NCI-H2171 treated with DMSO at 0.1 percent for 48 hours (cell line): ENCODE measurements around the gene AGER.
A peak's percentile ranks its signal among the peaks of the same experiment; 100 is the strongest.
"Not testable (repeated sequence)": the region's sequence is repeated elsewhere in the genome, so short reads cannot be mapped to it uniquely, and the experiment has no call there.

Source experiments
- DNase-seq: peaks from one replicate; lab custom pipeline; 2025; lab: John Stamatoyannopoulos, UW

AGER gene

DNA sequence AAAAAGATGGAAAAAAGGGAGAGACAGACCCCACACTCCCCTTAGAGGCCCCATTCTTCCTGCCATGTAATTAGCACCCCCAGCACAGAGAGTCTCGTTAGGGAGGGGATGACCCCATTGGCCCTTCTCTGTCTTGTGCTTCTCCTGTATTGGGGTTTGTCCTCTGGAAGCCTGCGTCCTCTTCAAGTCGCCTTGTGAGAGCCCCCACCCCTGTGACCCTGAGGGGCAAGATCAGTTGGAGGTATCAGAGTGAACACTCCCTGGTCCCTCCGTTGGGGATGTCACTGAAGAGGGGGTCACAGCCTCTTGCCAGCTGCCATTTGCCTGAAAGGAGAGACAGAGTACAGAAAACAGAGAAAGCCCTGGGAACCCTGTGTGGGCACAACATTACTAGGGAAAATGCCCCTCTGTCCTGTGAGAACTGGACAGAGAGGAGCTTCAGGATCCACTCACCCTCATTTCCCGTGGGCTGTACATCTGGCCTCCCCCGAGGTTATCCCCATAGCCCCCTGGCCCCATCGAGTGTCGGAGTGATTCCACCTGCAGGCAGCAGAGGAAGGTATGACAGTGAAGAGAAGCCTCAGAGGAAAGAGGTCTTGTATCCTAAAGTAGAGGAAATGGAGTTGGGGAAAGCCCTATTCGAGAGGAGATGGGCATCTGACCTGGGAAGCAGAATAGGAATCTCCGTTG, 2.2 kb upstream of the AGER start:
- not testable (repeated sequence) for DNase-seq

DNA sequence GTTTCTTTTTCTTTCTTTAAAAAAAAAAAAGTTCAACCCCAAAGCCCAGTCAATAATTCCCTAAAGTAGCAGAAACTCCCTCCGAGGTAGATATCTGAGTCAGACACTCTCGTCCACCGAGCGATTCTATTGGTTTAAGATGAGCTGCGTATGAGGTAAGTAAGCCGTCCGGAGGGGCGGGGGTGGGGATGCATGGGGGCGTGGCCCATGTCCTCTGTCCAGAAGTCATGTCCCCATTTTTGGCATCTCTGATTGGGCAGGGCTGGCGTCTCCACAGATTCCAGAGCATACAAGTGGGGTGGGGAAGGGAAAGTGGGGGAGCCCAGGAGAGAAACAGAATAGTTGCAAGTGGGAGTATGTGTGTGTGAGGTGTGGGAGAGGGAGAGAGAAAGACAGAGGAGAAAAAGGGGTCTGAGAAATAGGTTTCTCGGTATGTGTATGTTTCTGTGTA, 1.7 kb upstream of the AGER start:
- DNase-seq, result not testable (repeated sequence)

DNA sequence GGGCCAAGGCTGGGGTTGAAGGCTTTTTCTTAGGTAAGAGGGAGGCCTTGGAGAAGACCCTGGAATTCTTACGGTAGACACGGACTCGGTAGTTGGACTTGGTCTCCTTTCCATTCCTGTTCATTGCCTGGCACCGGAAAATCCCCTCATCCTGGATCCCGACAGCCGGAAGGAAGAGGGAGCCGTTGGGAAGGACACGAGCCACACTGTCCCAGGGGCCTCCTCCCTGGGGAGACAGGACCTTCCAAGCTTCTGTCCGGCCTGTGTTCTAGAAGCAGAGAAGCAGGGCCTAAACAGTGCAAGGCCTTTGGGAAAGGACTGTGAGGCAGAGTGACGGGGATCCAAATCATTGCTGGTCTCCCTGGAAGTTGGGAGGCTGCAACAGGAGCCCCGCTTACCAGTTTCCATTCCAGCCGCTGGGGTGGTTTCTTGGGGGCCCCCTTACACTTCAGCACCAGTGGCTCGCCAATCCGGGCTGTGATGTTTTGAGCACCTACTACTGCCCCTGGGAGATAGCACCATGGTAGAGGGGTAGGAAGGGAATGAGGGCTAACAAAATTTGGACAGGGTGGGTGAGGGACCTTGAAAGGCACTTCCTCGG, 470 bp downstream of the AGER start:
- no peak for DNase-seq

DNA sequence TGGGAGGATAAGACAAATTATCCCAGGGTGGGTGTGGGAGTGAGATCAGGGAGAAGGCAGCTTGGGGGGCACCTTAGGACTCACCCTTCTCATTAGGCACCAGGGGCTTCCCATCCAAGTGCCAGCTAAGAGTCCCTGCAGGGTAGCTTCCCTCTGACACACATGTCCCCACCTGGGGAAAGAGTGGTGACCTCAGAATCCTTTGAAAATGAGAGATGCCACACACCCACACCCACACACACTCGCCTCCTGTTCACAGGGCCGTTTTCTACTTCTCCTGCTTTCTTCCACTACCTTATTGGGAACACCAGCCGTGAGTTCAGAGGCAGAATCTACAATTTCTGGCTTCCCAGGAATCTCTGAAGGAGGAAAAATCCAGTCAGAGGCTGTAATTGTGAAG, 1.0 kb downstream of the AGER start:
- DNase-seq, result no peak

DNA sequence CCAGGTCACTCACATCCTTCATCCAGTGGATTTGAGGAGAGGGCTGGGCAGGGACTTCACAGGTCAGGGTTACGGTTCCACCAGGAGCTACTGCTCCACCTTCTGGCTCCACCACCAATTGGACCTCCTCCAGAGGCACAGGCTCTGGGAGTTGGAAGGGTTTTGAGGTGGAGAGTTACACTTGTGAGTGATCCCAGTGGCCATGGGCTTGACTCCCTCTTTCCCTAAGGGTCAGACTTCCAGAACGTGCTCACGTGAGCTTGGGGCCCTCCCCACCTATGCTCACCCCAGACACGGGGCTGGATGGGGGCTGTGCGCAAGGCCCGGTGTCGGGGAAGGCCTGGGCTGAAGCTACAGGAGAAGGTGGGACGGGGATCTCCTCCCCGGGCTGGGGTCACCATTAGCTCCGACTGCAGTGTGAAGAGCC, 1.5 kb downstream of the AGER start:
- no peak for DNase-seq

DNA sequence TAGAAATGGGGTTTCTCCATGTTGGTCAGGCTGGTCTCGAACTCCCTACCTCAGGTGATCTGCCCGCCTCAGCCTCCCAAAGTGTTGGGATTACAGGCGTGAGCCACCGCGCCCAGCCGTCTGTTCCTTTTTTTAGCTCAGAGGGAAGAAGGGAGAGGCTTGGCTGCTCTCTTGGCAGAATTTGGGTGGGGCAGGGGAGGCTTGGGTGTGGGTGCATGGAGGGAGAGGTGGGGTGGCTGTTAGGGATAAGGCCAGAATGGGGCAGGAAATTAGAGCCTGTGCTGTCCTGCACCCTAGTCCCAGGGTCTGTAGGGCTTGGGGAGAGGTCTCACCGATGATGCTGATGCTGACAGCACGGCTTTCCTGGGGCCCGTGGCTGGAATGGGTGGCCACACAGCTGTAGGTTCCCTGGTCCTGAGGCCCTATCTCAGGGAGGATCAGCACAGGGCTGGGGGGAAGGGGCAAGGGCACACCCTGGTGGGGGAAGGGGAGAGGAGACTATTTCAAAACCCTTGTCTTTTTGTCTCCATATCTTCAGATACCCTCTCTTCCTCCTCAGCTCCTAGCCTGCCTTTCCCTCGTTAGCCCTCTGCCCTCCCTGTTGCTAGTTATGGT, 2.0 kb downstream of the AGER start:
- no peak for DNase-seq

DNA sequence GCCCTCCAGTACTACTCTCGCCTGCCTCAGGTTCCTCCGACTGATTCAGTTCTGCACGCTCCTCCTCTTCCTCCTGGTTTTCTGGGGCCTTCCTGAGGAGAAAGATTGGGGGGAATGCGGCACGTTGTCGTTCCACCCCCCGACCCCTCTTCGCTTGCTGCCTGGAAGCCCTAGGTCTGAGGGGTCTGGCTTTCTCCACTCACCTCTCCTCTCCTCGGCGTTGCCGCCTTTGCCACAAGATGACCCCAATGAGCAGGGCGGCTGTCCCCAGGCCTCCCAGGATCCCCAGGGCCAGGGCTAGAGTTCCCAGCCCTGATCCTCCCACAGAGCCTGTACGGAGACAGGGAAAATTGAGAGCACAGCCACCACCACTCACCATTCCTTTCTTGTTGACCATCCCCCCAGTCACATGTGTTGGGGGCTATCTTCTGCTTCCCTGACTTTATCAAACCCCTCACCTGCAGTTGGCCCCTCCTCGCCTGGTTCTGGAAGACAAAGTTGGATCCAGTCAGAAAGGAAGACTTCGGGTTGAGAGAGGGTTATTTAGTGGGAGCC, 2.8 kb downstream of the AGER start:
- DNase-seq, result no peak

DNA sequence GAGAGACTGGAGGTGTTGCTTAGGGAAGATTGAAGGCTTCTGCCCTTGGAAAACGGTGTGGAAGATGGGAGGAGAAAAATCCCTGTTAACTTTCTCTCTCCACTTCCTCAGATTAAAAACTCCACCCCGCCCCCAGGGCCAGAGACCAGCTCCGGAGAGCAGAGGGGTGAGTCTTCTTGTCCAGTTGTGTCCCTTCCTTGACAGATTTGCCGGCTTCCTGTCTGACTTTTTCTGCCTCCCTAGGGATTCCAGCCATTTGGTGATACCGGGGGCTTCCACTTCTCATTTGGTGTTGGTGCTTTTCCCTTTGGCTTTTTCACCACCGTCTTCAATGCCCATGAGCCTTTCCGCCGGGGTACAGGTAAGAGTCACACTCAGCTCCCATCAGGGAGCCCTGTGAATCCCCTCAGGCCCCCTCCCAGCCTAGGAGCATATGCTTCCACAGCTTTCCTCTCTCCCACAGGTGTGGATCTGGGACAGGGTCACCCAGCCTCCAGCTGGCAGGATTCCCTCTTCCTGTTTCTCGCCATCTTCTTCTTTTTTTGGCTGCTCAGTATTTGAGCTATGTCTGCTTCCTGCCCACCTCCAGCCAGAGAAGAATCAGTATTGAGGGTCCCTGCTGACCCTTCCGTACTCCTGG, 4.2 kb downstream of the AGER start:
- DNase-seq, result no peak

DNA sequence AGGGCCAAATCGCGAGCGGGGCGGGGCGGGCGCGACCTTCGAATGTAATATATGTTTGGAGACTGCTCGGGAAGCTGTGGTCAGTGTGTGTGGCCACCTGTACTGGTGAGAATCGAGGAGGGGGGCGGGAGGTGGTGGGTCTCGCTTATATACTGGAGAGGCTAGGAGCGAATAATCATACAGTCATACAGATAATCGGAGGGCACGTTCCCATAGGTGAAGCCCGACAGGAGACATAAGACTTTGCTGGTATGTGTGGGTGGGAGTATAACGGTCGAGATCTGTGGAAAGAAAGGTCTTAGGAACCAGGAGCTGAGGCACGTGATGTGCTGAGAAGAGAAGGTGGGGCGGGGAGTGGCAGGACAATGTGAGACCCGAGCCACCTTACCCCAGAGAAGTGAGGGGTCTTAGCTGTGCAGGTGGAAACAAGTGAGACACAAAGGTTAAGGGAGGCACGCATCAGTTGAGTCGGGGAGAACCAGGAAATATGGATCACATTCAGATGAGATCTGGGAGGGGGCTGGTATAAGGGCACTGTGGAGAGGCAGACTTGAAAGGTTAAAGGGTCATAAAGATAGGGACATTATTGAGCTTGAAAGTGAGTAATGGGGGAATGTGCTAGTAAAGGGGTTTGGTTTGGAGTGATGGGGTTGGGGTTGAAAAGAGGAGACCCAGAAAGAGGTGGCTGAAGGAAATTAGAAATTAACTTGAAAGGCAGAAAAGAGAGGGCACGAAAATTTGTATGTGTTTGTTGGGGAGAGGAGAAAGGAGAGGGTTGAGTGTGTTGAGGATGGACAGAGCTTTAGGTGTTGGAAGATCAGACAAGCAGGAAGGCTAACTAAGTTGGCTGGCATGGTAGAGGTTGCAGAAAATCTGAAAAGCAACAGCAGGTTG, 5.3 kb downstream of the AGER start:
- peak; percentile 33 for DNase-seq

DNA sequence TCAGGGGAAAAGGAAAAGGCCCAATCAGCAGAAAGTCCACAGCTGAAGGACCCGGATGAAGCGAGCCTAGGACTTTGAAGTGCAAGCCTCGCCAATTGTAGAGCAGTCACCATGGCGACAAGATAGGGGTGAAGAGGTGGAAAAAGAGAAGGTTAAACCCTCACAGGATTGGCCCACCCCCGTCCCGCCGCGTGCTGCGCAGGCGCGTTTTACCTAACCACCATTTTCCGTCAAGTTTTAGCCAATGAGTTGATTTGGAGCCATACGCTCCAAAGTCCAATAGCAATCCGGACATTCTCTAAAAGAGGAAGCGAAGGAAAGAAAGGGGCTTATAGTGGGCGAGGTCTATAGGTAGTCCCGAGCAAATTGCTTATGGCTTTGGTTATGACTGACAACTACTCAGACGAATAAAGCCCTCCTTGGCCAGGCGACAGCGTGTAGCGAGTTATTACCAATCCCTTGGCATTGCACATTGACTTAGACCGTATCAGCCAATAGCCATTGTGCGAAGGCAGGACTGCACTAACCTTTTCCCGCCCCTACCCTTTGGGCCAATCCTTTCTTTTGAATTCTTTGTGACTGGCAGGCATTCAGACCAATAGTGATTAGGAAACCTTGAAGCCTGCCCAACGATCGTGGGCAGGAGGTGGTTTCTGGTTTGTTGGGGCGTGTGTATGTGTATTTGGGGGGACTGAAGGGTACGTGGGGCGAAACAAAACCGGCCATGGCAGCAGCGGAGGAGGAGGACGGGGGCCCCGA, 6.1 kb downstream of the AGER start, which contains the start of gene RNF5:
Gene RNF5, plus strand, starts transcription at position 618 of the 759 bp plus-strand sequence. Its CDS starts 107 bp downstream, at position 725.
- peak; percentile 100 for DNase-seq

DNA sequence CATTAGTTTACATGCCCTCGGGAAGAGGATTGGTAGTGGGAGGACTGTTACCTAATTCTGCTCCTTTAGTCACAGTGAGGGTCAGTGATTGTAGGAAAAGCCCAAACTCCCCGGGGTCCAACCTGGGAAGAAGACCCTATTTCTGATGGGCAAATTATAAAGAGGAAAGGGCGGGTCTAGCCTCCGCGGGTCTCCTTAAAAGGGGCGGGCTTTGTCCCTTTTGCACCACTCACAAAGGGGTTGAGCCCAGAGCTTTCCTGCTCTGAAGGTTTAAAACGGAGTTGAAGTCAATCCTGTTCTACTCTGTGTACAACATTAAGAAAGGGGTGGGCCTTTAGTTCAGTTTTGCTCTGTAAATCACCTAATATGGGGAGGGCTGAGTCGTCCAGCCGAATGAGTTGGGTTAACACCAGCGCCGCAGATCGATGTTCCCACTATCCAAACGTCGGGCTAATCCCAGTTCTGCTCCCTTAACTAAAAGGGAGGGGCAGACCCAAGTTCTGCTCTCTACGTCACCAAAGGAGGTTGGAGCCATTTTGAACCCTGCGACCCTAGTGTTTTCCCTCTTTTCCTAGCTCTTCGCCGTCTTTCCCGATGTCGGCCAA, 6.8 kb downstream of the AGER start:
- peak; percentile 90 for DNase-seq

DNA sequence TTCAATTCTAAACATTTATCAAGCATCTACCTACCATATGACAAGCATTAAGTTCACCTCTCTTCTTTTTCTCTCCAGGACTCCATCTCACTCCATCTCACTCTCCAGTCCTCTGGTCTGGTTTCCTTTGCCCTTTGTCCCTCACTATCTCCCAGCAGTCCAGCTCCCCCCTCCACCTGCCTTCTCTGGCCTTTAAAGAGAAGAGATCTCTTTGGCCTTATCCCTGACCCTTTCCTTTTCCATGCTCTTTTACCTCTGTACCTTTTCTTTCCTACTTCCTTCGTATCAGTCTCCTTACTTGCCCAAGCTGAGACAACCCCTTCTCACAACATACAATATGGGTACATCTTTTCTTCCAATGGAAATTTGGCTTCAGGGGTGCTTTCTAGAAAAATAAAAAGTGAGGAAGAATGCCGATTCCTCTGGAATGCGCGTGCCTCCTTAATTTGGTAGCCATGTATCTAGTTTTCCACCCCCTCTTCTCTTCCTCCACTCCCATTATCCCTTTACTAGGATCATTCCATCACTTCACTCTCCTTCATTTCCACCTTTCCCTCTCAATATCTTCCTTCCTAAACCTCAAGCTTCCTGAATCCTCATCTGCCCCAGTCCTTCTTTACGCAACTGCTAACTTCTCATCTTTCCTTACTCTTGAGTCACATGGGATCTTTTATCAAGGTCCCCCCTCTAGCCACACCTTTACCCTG, 7.4 kb downstream of the AGER start:
- no peak for DNase-seq

DNA sequence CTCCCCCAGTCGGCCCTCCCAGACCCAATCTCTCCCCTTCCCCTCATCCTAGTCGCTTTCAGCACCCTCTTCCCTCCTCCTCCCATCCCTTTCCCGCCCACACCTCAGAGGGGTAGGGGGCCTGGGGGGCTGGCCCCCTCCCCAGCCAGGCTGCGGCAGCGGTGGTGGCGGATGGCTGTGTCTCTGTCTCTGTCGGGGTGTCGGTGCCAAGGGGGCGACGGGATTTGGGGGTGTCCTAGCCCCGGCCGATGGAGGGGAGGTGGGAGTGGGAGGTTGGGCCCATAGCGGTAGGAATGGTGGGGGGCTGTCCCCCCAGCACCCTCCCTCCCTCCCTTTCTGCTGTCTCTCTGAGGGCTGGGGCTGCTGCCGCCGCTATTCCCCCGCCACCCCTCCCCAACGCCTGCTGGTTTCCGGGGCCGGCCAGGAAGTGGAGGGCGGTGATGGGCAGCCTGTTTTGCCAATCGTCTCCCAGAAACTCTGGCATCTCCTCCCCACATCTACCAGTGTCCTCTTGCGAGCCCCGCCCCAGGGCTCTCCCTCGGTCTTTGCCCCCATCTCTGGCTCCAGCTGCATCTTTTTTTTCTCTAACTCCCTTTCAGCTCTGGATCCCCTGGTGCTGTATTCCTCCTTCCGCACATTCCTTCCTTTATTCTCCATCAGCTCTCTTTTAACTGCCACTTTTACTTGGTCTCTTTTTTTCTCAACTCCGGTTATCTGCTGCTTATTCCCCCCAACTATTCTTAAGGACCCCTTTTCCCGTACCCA, 8.2 kb downstream of the AGER start, which contains the start of gene AGPAT1:
Gene AGPAT1, minus strand, starts transcription at position 374 of the 765 bp plus-strand sequence. CDS start 4,588 bp downstream, outside the sequence.
- DNase-seq, result peak; percentile 94

DNA sequence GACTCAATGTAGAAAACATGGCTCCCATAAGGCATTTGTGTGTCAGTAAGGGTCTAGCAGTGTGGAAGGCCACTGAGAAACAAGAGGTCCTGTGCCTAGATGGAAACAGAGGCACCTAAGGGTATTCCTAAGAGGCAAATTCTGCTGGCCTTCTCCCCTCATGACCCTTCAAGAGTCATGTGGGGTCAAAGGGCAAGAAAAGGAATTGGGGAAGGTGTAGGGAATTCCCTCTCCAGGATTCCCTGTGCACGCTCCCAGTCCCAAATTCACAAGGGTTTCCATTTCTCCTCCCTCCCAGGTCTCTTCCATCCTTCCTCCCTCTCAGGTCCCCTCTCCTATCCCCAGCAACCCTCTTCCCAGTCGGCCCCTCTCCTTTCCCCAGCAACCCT, 8.7 kb downstream of the AGER start:
- no peak for DNase-seq

DNA sequence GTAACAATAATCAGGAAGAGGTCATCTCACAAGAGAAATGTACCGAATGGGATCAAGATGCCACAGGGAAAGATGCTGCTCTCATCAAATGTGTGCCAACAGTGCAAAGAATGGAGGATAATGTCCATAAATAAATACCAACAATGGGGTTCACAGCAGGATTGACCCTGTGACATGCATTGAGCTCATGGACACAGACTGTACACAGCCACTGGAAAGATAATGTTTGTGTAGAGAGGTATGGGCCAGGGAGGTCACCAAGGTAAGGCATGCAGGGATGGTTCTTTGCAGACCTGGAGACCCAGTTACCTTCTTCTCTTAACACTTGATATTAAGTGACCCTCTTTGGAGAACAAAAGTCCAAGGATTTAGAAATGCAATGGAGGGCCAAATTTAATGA, 9.6 kb downstream of the AGER start:
- DNase-seq, result no peak

DNA sequence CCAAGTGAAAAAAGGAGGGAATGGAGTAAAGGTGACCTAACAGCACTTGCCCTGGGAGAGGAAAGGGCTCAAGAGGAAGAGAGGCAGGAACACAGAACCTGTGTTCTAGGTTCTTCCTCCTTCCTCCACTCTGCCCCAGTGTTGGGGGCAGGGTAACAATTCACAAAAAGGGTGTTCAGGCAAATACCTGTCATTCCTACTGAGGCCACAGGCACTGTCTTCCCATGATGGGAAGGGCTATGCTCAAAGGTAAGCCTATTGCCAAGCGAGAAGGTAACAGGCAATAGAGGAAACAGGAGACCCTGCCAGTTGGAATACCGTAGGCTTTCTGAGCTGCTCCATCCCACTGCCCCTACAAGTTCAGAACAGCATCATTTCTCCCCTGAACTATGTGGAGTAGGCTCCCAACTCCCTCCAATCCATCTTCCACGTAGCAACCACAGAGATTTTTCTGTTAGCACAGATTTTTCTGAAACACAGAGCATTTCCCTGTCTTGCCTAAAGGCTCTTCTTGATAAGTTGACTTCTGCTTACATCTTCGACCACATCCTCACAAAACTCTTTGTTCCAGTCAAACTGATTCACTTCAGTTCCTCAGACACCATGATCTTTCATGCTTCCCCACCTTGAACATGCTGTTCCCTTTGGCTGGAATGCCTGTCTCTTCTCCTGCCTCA, 10.9 kb downstream of the AGER start:
- no peak for DNase-seq

DNA sequence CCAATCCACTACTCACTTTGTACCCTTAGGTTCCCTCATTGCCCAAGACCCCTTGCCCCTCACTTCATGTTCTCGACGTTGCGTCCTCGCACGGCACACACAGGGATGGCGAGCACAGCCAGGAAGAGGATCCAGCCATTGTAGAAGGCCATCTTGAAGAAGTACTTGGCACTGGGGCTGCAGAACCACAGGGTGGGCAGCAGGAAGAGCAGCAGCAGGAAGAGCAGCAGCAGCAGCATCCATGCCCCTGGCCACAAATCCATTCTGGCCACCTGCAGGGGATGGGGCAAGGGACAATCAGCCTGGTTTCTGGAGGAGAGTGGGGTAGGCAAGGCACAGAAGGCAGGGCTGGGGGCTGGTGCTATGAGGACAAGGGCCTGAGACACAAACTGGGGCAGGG, 12.8 kb downstream of the AGER start:
- DNase-seq, result no peak

DNA sequence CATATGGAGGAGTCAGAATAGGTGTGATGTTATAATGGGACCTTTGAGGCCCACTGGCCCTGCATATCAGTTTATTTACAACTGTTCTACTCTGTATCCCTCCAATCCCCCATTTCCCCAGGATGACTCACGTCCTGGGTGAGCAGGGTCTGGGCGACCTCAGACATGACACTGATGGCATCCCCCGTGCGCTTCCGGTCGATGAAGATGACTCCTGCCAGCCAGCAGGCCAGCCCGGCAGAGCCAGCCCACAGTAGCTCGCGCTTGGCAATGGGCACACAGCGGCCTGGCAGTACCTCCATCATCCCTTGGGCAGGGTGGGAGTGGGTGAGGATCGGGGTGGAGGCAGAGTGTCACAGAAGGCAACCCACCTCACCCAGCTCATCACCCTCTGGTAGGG, 13.8 kb downstream of the AGER start:
- DNase-seq, result no peak
